ENCODE data around the gene UHRF2.
A peak's percentile ranks its signal among the peaks of the same experiment; 100 is the strongest.
"Not testable (repeated sequence)": the region's sequence is repeated elsewhere in the genome, so short reads cannot be mapped to it uniquely, and the experiment has no call there.

The UHRF2 gene

GRCh38 chr9:6488395-6488794 lies 75.4 kb downstream of the UHRF2 start:
- no peak for DNase-seq (ENCODE audit: low read depth, low spot score)

GRCh38 chr9:6489099-6489498 lies 76.1 kb downstream of the UHRF2 start:
- DNase-seq (ENCODE audit: low read depth, low spot score) = no peak

GRCh38 chr9:6490863-6491262 lies 77.9 kb downstream of the UHRF2 start:
- DNase-seq (ENCODE audit: low read depth, low spot score) = no peak

GRCh38 chr9:6495466-6495865 lies 82.5 kb downstream of the UHRF2 start:
- DNase-seq (ENCODE audit: low read depth, low spot score) = no peak

- DNase-seq (ENCODE audit: low read depth, low spot score) = no peak
These were observed 86.0 kb downstream of the UHRF2 start for GRCh38 chr9:6498982-6499381.

GRCh38 chr9:6501526-6502210 lies 88.7 kb downstream of the UHRF2 start:
- DNase-seq (ENCODE audit: low read depth, low spot score) = no peak

GRCh38 chr9:6502399-6502798 lies 89.4 kb downstream of the UHRF2 start:
- no peak for DNase-seq (ENCODE audit: low read depth, low spot score)

- peak; percentile 58 for DNase-seq (ENCODE audit: low read depth, low spot score)
These were observed 93.6 kb downstream of the UHRF2 start for GRCh38 chr9:6506571-6506970.

GRCh38 chr9:6512085-6512657 lies 99.2 kb downstream of the UHRF2 start:
- DNase-seq (ENCODE audit: low read depth, low spot score) = peak; percentile 72

GRCh38 chr9:6522263-6522662 lies 109.3 kb downstream of the UHRF2 start:
- no peak for DNase-seq (ENCODE audit: low read depth, low spot score)

- peak; percentile 26 for DNase-seq (ENCODE audit: low read depth, low spot score)
These were observed 112.5 kb downstream of the UHRF2 start for GRCh38 chr9:6525326-6526045.

- no peak for DNase-seq (ENCODE audit: low read depth, low spot score)
These were observed 122.6 kb downstream of the UHRF2 start for GRCh38 chr9:6535594-6535993.

- DNase-seq (ENCODE audit: low read depth, low spot score) = peak; percentile 51
These were observed 125.7 kb downstream of the UHRF2 start for GRCh38 chr9:6538666-6539071.

- DNase-seq (ENCODE audit: low read depth, low spot score) = not testable (repeated sequence)
These were observed 129.6 kb downstream of the UHRF2 start for GRCh38 chr9:6542617-6543016.

GRCh38 chr9:6543204-6543603 lies 130.2 kb downstream of the UHRF2 start:
- no peak for DNase-seq (ENCODE audit: low read depth, low spot score)

- DNase-seq (ENCODE audit: low read depth, low spot score) = no peak
These were observed 132.2 kb downstream of the UHRF2 start for GRCh38 chr9:6545017-6545691.

- DNase-seq (ENCODE audit: low read depth, low spot score) = no peak
These were observed 136.3 kb downstream of the UHRF2 start for GRCh38 chr9:6549106-6549800.

- DNase-seq (ENCODE audit: low read depth, low spot score) = no peak
These were observed 138.1 kb downstream of the UHRF2 start for GRCh38 chr9:6551136-6551535.

GRCh38 chr9:6552033-6552432 lies 139.0 kb downstream of the UHRF2 start:
- DNase-seq (ENCODE audit: low read depth, low spot score) = peak; percentile 69

- DNase-seq (ENCODE audit: low read depth, low spot score) = peak; percentile 51
These were observed 139.6 kb downstream of the UHRF2 start for GRCh38 chr9:6552498-6553121.

GRCh38 chr9:6553866-6554265 lies 140.9 kb downstream of the UHRF2 start:
- DNase-seq (ENCODE audit: low read depth, low spot score) = no peak

Measured in astrocyte of the hippocampus (primary cell).